ENCODE results near the gene PACSIN2.

DNA sequence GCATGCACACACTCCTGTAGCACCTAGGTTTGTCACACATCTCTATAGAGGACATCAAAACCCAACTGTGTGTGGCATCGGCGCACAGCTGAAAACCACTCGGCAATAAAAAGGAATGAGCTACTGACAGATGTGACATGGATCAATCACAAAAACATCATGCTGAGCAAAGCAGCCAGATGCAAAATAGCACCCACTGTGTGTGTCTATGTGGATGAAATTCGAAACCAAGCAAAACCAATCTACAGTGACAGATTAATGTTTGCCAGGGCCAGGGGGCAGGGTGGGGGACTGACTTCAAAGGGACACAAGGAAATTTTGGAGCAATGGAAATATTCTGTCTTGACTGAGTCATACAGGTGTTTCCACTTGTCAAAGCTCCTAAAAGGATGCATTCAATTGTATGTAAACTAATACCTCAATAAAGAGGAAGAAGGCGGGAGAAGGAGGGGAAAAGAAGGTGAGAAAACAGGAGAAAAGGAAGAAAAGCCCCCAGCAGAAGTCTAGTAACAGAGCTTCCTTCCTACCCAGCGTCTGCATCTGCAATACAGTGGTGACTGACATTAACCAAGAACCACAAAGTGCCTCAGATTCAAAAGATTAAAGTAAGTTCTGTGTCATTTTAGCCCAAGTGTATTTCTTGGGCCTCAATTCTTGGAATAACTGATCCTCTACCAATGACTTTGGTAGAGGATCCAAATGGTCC, 49.8 kb downstream of the PACSIN2 start:
- TF ChIP-seq POLR2AphosphoS5 (IDR thresholded peaks at IDR 0.05; ENCODE audit: low read depth, low read length) = no peak
- no peak for TF ChIP-seq TAF1 (IDR thresholded peaks at IDR 0.05; ENCODE audit: borderline replicate concordance, insufficient read depth, low read length)

Measured in PFSK-1 (cell line).